IMR-90 (cell line): ENCODE results near the gene TTC28. TPM values are rescaled to one million over a fixed set of nuclear protein-coding genes. Genes with fewer than 3 reads are reported as not detected.

Source experiments
- ATAC-seq: fragments of 200-7000 bp; cut with Tn5 transposase; 2 replicates; pipeline ENCODE4 v1.9.1; 2020; ENCODE audit warnings: low read depth, mild to moderate bottlenecking, moderate library complexity
- BruUV-seq: library from RNA; stranded (reverse); fragments of 400-500 nt; replicated peaks from 2 replicates; lab custom pipeline; 2021; lab: Mats Ljungman, UMichigan
- CTCF ChIA-PET: fragments of 300-600 bp; formaldehyde crosslinking; extraction: SDS; loops from one replicate; lab custom pipeline; 2021; ENCODE audit warnings: antibody characterized with exemption; lab: Yijun Ruan, JAX
- POLR2A ChIA-PET: fragments of 300-600 bp; sonication (Branson Sonifier 250); formaldehyde crosslinking; loops from one replicate; lab custom pipeline; 2022; ENCODE audit warnings: antibody characterized with exemption; ENCODE audit not compliant: unreplicated experiment; lab: Charles Lee
- DNase-seq: peaks from one replicate; pipeline ENCODE4 v3.0.0; 2013
- H2AFZ ChIP-seq: replicated peaks from 2 replicates; pipeline ENCODE3; 2013; ENCODE audit warnings: low read length, mild to moderate bottlenecking; ENCODE audit not compliant: poor library complexity
- H2AK5ac ChIP-seq: 2 replicates; pipeline ENCODE4 v1.6.1; 2013; ENCODE audit warnings: low read depth, low read length, inconsistent platforms
- H2AK9ac ChIP-seq: replicated peaks from 2 replicates; pipeline ENCODE3; 2013; ENCODE audit warnings: mild to moderate bottlenecking, low read depth, low read length, moderate library complexity; ENCODE audit not compliant: poor library complexity
- H2BK120ac ChIP-seq: 2 replicates; pipeline ENCODE4 v1.6.1; 2013; ENCODE audit warnings: low read depth, low read length, inconsistent platforms
- H2BK15ac ChIP-seq: 3 replicates; pipeline ENCODE4 v1.6.1; 2013; ENCODE audit warnings: low read depth, low read length, inconsistent platforms
- H2BK20ac ChIP-seq: 2 replicates; pipeline ENCODE4 v1.6.1; 2013; ENCODE audit warnings: low read depth, mild to moderate bottlenecking, inconsistent platforms, low read length, moderate library complexity
- H2BK5ac ChIP-seq: 2 replicates; pipeline ENCODE4 v1.6.1; 2013; ENCODE audit warnings: mild to moderate bottlenecking, low read depth, low read length, inconsistent platforms; ENCODE audit not compliant: poor library complexity, severe bottlenecking
- H3K14ac ChIP-seq: replicated peaks from 2 replicates; pipeline ENCODE4 v1.6.1; 2013; ENCODE audit warnings: low read depth, low read length, inconsistent platforms
- H3K18ac ChIP-seq: 2 replicates; pipeline ENCODE4 v1.6.1; 2013; ENCODE audit warnings: low read depth, low read length, control low read depth
- H3K23ac ChIP-seq: 2 replicates; pipeline ENCODE4 v1.6.1; 2013; ENCODE audit warnings: low read depth, low read length, inconsistent platforms
- H3K27ac ChIP-seq: 2 replicates; pipeline ENCODE4 v1.5.1; 2013; ENCODE audit warnings: mild to moderate bottlenecking, control low read depth, low read length; ENCODE audit not compliant: insufficient read depth
- H3K27me3 ChIP-seq: 2 replicates; pipeline ENCODE4 v1.6.1; 2013; ENCODE audit warnings: low read length; ENCODE audit not compliant: control insufficient read depth, insufficient read depth
- H3K36me3 ChIP-seq: 2 replicates; pipeline ENCODE4 v1.6.1; 2013; ENCODE audit warnings: low read length, mixed read lengths; ENCODE audit not compliant: control insufficient read depth, insufficient read depth
- H3K4ac ChIP-seq: 2 replicates; pipeline ENCODE4 v1.6.1; 2013; ENCODE audit warnings: low read depth, low read length, inconsistent platforms
- H3K4me1 ChIP-seq: 2 replicates; pipeline ENCODE4 v1.6.1; 2013; ENCODE audit warnings: low read length, mixed read lengths; ENCODE audit not compliant: control insufficient read depth, insufficient read depth
- H3K4me2 ChIP-seq: 2 replicates; pipeline ENCODE4 v1.6.1; 2013; ENCODE audit warnings: low read depth, mild to moderate bottlenecking, control low read depth, low read length, moderate library complexity
- H3K4me3 ChIP-seq: 2 replicates; pipeline ENCODE4 v1.5.1; 2013; ENCODE audit warnings: low read depth, mild to moderate bottlenecking, control low read depth, low read length, moderate library complexity; ENCODE audit not compliant: insufficient read depth
- H3K56ac ChIP-seq: 2 replicates; pipeline ENCODE4 v1.6.1; 2013; ENCODE audit warnings: low read length, inconsistent platforms; ENCODE audit not compliant: insufficient read depth; ENCODE audit errors: extremely low read depth
- H3K79me1 ChIP-seq, 2 experiments: 2 replicates each; pipeline ENCODE4 v1.6.1; 2013; ENCODE audit warnings: low read length in 2 of 2, inconsistent platforms in 1 of 2, low read depth in 1 of 2
- H3K9ac ChIP-seq: 2 replicates; pipeline ENCODE4 v1.6.1; 2013; ENCODE audit warnings: low read depth, low read length, control low read depth
- H3K9me1 ChIP-seq: 2 replicates; pipeline ENCODE4 v1.6.1; 2013; ENCODE audit warnings: low read length, inconsistent platforms; ENCODE audit not compliant: insufficient read depth
- H3K9me3 ChIP-seq: 2 replicates; pipeline ENCODE4 v1.6.1; 2013; ENCODE audit warnings: low read length; ENCODE audit not compliant: control insufficient read depth, insufficient read depth
- H4K20me1 ChIP-seq: 2 replicates; pipeline ENCODE4 v1.6.1; 2013; ENCODE audit warnings: low read length, inconsistent platforms; ENCODE audit not compliant: insufficient read depth
- H4K5ac ChIP-seq: 2 replicates; pipeline ENCODE4 v1.6.1; 2013; ENCODE audit warnings: mild to moderate bottlenecking, low read depth, low read length, control low read depth
- H4K8ac ChIP-seq, 2 experiments: 2 replicates each; pipeline ENCODE4 v1.6.1; 2013; ENCODE audit warnings: low read depth in 2 of 2, low read length in 2 of 2, control low read depth in 1 of 2, inconsistent platforms in 1 of 2
- H4K91ac ChIP-seq: 2 replicates; pipeline ENCODE4 v1.6.1; 2013; ENCODE audit warnings: low read depth, low read length, inconsistent platforms; ENCODE audit not compliant: insufficient read depth
- CEBPB ChIP-seq: IDR thresholded peaks from 2 replicates; pipeline ENCODE4 v1.6.1; 2012; ENCODE audit warnings: low read depth, low read length, improper control_type of control experiment
- CHD1 ChIP-seq: IDR thresholded peaks from 2 replicates; pipeline ENCODE4 v1.6.1; 2012; ENCODE audit warnings: low read depth, low read length, improper control_type of control experiment
- CTCF ChIP-seq: conservative IDR thresholded peaks from 2 replicates; pipeline ENCODE4 v1.5.1; 2012; ENCODE audit warnings: mild to moderate bottlenecking, low read depth, low read length, improper control_type of control experiment
- ELK1 ChIP-seq: fragments of 150-350 bp; IDR thresholded peaks from 2 replicates; pipeline ENCODE4 v1.6.1; 2016; ENCODE audit warnings: low read depth, mild to moderate bottlenecking, low read length, moderate library complexity, borderline replicate concordance
- FOS ChIP-seq: fragments of 150-350 bp; IDR thresholded peaks from 2 replicates; pipeline ENCODE4 v1.6.1; 2016; ENCODE audit warnings: low read depth, low read length
- MAFK ChIP-seq: IDR thresholded peaks from 2 replicates; pipeline ENCODE4 v1.6.1; 2012; ENCODE audit warnings: low read depth, low read length, improper control_type of control experiment
- MAZ ChIP-seq: IDR thresholded peaks from 2 replicates; pipeline ENCODE4 v1.6.1; 2012; ENCODE audit warnings: low read depth, mild to moderate bottlenecking, low read length, improper control_type of control experiment, moderate library complexity, borderline replicate concordance
- MXI1 ChIP-seq: IDR thresholded peaks from 2 replicates; pipeline ENCODE4 v1.6.1; 2012; ENCODE audit warnings: low read depth, mild to moderate bottlenecking, low read length, moderate library complexity, borderline replicate concordance
- RAD21 ChIP-seq: IDR thresholded peaks from 2 replicates; pipeline ENCODE4 v1.6.1; 2012; ENCODE audit warnings: low read length, improper control_type of control experiment
- RFX5 ChIP-seq: IDR thresholded peaks from 2 replicates; pipeline ENCODE4 v1.8.0; 2012; ENCODE audit warnings: low read depth, mild to moderate bottlenecking, low read length, moderate library complexity
- SMC3 ChIP-seq: fragments of 150-350 bp; IDR thresholded peaks from 2 replicates; pipeline ENCODE4 v1.6.1; 2016; ENCODE audit warnings: low read depth, mild to moderate bottlenecking, antibody characterized with exemption, low read length, moderate library complexity
- USF2 ChIP-seq: fragments of 150-350 bp; IDR thresholded peaks from 2 replicates; pipeline ENCODE4 v1.6.1; 2017; ENCODE audit warnings: mild to moderate bottlenecking, antibody characterized with exemption, low read length, low read depth
- WGBS, 2 experiments: methylation state at CpG; one replicate each; pipeline versions ENCODE4 v1.1.5 to v1.1.7; 2013; ENCODE audit warnings: missing lambda C conversion rate in 2 of 2; ENCODE audit not compliant: insufficient read length in 1 of 2; ENCODE audit errors: extremely low coverage in 2 of 2; 5-methylcytosine and 5-hydroxymethylcytosine counted together
- dilution Hi-C: fragments of 300-500 bp; cut with HindIII; formaldehyde crosslinking; loops from one replicate; pipeline ENCODE4 v1.14.3; 2018; ENCODE audit warnings: low sequenced_read_pairs; ENCODE audit not compliant: unreplicated experiment
- in situ Hi-C: fragments of 300-500 bp; cut with MboI; formaldehyde crosslinking; loops from 3 replicates; pipeline ENCODE4 v1.14.3; 2019; ENCODE audit warnings: low sequenced_read_pairs, inconsistent platforms, mixed read lengths
- intact Hi-C: fragments of 100-400 bp; cut with micrococcal nuclease; formaldehyde crosslinking; loops from 2 replicates; pipeline ENCODE4 v1.10.0; 2022
- polyA plus RNA-seq, 3 experiments: library from polyadenylated mRNA; depleted of rRNA; stranded (reverse); fragments of >200 nt; gene quantifications; 2 replicates each; pipeline ENCODE4 v1.2.3, GENCODE V29; 2012; ENCODE audit warnings: low replicate concordance in 1 of 3
- total RNA-seq: library from RNA; depleted of rRNA; stranded (reverse); fragments of >200 nt; gene quantifications from 2 replicates; pipeline ENCODE4 v1.2.3, GENCODE V29; 2012

Gene TTC28
- total and polyA plus RNA-seq, 2 of the 4 experiments (the other 2 are of a cell fraction) = 5.6 to 13.3 TPM

GRCh38 chr22:28450109-28450508, 229.5 kb downstream of the TTC28 start:
- H3K27me3 ChIP-seq = no peaks in the 10 kb centered on the region
- H3K9ac ChIP-seq = no peak overlapping the region
- H2BK5ac ChIP-seq = no peak overlapping the region
- POLR2A ChIA-PET = no interaction called here
- H4K91ac ChIP-seq = no peak overlapping the region
- H2BK120ac ChIP-seq = no peak overlapping the region
- H3K18ac ChIP-seq = no peak overlapping the region
- no peak overlapping the region for H3K23ac ChIP-seq
- H2AK9ac ChIP-seq = no peak overlapping the region
- H3K4ac ChIP-seq = no peak overlapping the region
- H2BK20ac ChIP-seq = no peak overlapping the region
- in situ Hi-C loops (no loop called here), intact Hi-C loops (no loop called here), dilution Hi-C loops (no loop called here)
- H4K20me1 ChIP-seq = no peaks in the 10 kb centered on the region
- no TSS peak for BruUV-seq
- H4K5ac ChIP-seq = no peak overlapping the region
- H4K8ac ChIP-seq = no peak overlapping the region
- H2AFZ ChIP-seq = no peak overlapping the region
- no peak overlapping the region for H3K27ac ChIP-seq
- H3K36me3 ChIP-seq = no peaks in the 10 kb centered on the region
- no peak for TF ChIP-seq ELK1
- no peak for TF ChIP-seq USF2
- TF ChIP-seq MAZ = no peak
- 0 out of 2 replicates have a peak, but pooled peaks have one; percentile 6 for TF ChIP-seq MAFK
- TF ChIP-seq RAD21 = no peak
- no peak for TF ChIP-seq CTCF
- TF ChIP-seq CHD1 = no peak
- peak; percentile 58; the same call in 1 of the 2 replicates for TF ChIP-seq CEBPB
- no peak for TF ChIP-seq MXI1
- TF ChIP-seq RFX5 = no peak
- TF ChIP-seq SMC3 = no peak
- no peak for TF ChIP-seq FOS
- 0 out of 4 replicates have a peak, but pooled peaks cover 0 to 6% of the 10 kb centered on the region in 2 experiments for H3K79me1 ChIP-seq
- WGBS, 2 experiments = no CpG with 5 or more reads among the region's 1 CpG
- no peak overlapping the region for H2BK15ac ChIP-seq
- ATAC-seq (peak; percentile 56), DNase-seq (peak; percentile 9)
- H3K9me1 ChIP-seq = no peaks in the 10 kb centered on the region
- CTCF ChIA-PET = no interaction called here
- H3K4me3 ChIP-seq = no peak overlapping the region
- no peak overlapping the region for H3K4me2 ChIP-seq
- no peaks in the 10 kb centered on the region for H3K9me3 ChIP-seq
- no peak overlapping the region for H3K14ac ChIP-seq
- no peak overlapping the region for H3K56ac ChIP-seq
- no peaks in the 10 kb centered on the region for H3K4me1 ChIP-seq
- H2AK5ac ChIP-seq = no peak overlapping the region
